Fibroblast of lung (primary cell): ENCODE data around the gene PRSS1. TPM values are rescaled to one million over a fixed set of nuclear protein-coding genes. Genes with fewer than 3 reads are reported as not detected.
A peak's percentile ranks its signal among the peaks of the same experiment; 100 is the strongest.

Source experiments
- DNase-seq, 2 donors: peaks; one replicate each; pipeline versions ENCODE4 v3.0.0 to v3.0.0-alpha.2; 2010; ENCODE audit warnings: low read depth in 2 of 2
- H2AFZ ChIP-seq: 2 replicates; pipeline ENCODE4 v1.5.1; 2012; ENCODE audit warnings: low read length, control low read depth, inconsistent platforms
- H3K27ac ChIP-seq: 2 replicates; pipeline ENCODE4 v1.5.1; 2011; ENCODE audit warnings: low read length, control low read depth; ENCODE audit not compliant: insufficient read depth
- H3K27me3 ChIP-seq: 2 replicates; pipeline ENCODE4 v1.5.1; 2011; ENCODE audit warnings: mild to moderate bottlenecking, low read length; ENCODE audit not compliant: control insufficient read depth, insufficient read depth
- H3K36me3 ChIP-seq: 2 replicates; pipeline ENCODE4 v1.5.1; 2011; ENCODE audit warnings: low read length; ENCODE audit not compliant: control insufficient read depth, insufficient read depth
- H3K4me1 ChIP-seq: 2 replicates; pipeline ENCODE4 v1.5.1; 2011; ENCODE audit warnings: low read length; ENCODE audit not compliant: control insufficient read depth, insufficient read depth; ENCODE audit errors: extremely low read depth
- H3K4me2 ChIP-seq: 2 replicates; pipeline ENCODE4 v1.5.1; 2011; ENCODE audit warnings: low read length, control low read depth; ENCODE audit not compliant: insufficient read depth; ENCODE audit errors: extremely low read depth
- H3K4me3 ChIP-seq, 4 experiments: fragments of 200-600 bp in 1 of 4; sonication (generic) in 1 of 4; replicated peaks in 1 of 4; 2 replicates each; pipeline ENCODE4 v1.5.1; 2011 to 2016; ENCODE audit warnings: low read length in 4 of 4, low read depth in 3 of 4, mild to moderate bottlenecking in 3 of 4, control low read depth in 2 of 4, inconsistent platforms in 1 of 4, mixed read lengths in 1 of 4; ENCODE audit not compliant: insufficient read depth in 1 of 4; ENCODE audit errors: control extremely low read depth in 1 of 4
- H3K79me2 ChIP-seq: 2 replicates; pipeline ENCODE4 v1.5.1; 2012; ENCODE audit warnings: mild to moderate bottlenecking, low read length, inconsistent platforms; ENCODE audit not compliant: control insufficient read depth, insufficient read depth
- H3K9ac ChIP-seq: 2 replicates; pipeline ENCODE4 v1.5.1; 2011; ENCODE audit warnings: mild to moderate bottlenecking, low read length, control low read depth; ENCODE audit not compliant: insufficient read depth
- H3K9me3 ChIP-seq: 2 replicates; pipeline ENCODE4 v1.5.1; 2012; ENCODE audit warnings: low read depth, low read length; ENCODE audit not compliant: control insufficient read depth, insufficient read depth
- H4K20me1 ChIP-seq: 2 replicates; pipeline ENCODE4 v1.5.1; 2011; ENCODE audit warnings: low read length; ENCODE audit not compliant: control insufficient read depth, insufficient read depth; ENCODE audit errors: extremely low read depth
- CTCF ChIP-seq, 2 donors: IDR thresholded peaks in 1 of 2; conservative IDR thresholded peaks in 1 of 2; 1 replicate in 1 of 2; 2 replicates in 1 of 2; pipeline ENCODE4 v1.5.1; 2011 to 2012; ENCODE audit warnings: low read length in 2 of 2, control low read depth in 1 of 2, inconsistent platforms in 1 of 2, low read depth in 1 of 2, mild to moderate bottlenecking in 1 of 2
- EZH2 ChIP-seq: IDR thresholded peaks from 2 replicates; pipeline ENCODE4 v1.5.1; 2012; ENCODE audit warnings: low read length, control low read depth, mild to moderate bottlenecking; ENCODE audit errors: missing control alignments
- polyA plus RNA-seq, 2 donors: library from polyadenylated mRNA; depleted of rRNA in 1 of 2; stranded (reverse) in 1 of 2; unstranded in 1 of 2; fragments of >200 nt; gene quantifications; 2 replicates each; pipeline ENCODE4 v1.2.1, GENCODE V29; 2011 to 2012; ENCODE audit warnings: missing spikeins in 1 of 2
- total RNA-seq: library from RNA; depleted of rRNA; stranded (reverse); fragments of >200 nt; gene quantifications from 2 replicates; pipeline ENCODE4 v1.2.1, GENCODE V29; 2014

PRSS1 gene
- total and polyA plus RNA-seq, 2 donors (not counting 1 experiment from before 2014, with no cell fraction given), result not detected

- TF ChIP-seq EZH2, result no peak
- no peaks in the 10 kb centered on the region for H3K4me1 ChIP-seq
- H3K27ac ChIP-seq, result no peak overlapping the region
- DNase-seq, result peak in 1 of 2 donors; percentile 15
- H2AFZ ChIP-seq, result no peak overlapping the region
- H3K9me3 ChIP-seq, result no peaks in the 10 kb centered on the region
- no peak overlapping the region for H3K4me2 ChIP-seq
- no peaks in the 10 kb centered on the region for H3K79me2 ChIP-seq
- H3K4me3 ChIP-seq, result no peak overlapping the region
- no peaks in the 10 kb centered on the region for H4K20me1 ChIP-seq
- H3K9ac ChIP-seq, result no peak overlapping the region
- peaks cover 47% of the 10 kb centered on the region for H3K27me3 ChIP-seq
- H3K36me3 ChIP-seq, result no peaks in the 10 kb centered on the region
Observed at GRCh38 chr7:142795339-142795863, 46.1 kb downstream of the PRSS1 start.

GRCh38 chr7:142796001-142796500, 46.8 kb downstream of the PRSS1 start:
- Histone ChIP-seq H3K9me3 (no peaks in the 10 kb centered on the region), H4K20me1 (no peaks in the 10 kb centered on the region), H3K4me3 (peak overlapping the region in 1 of 4 experiments; percentile 53), H3K27me3 (peaks cover 47% of the 10 kb centered on the region), H3K9ac (no peak overlapping the region), H3K27ac (no peak overlapping the region), H2AFZ (no peak overlapping the region), H3K4me1 (no peaks in the 10 kb centered on the region), H3K36me3 (no peaks in the 10 kb centered on the region), H3K4me2 (no peak overlapping the region), H3K79me2 (no peaks in the 10 kb centered on the region)
- no peak for TF ChIP-seq CTCF (conservative IDR thresholded peaks at IDR 0.05 in 1 of 2, IDR thresholded peaks at IDR 0.05 in 1 of 2; ENCODE audit: low read depth in 1 of 2, low read length in 2 of 2)
- peak; percentile 56 for TF ChIP-seq EZH2
- no peak for DNase-seq

- H3K36me3 ChIP-seq, result no peaks in the 10 kb centered on the region
- DNase-seq, result peak in 1 of 2 donors; percentile 17
- H3K79me2 ChIP-seq, result no peaks in the 10 kb centered on the region
- H3K4me2 ChIP-seq, result peak overlapping the region; percentile 8
- no peaks in the 10 kb centered on the region for H4K20me1 ChIP-seq
- TF ChIP-seq EZH2, result no peak
- TF ChIP-seq CTCF (conservative IDR thresholded peaks at IDR 0.05 in 1 of 2, IDR thresholded peaks at IDR 0.05 in 1 of 2; ENCODE audit: low read depth in 1 of 2, low read length in 2 of 2), result no peak
- H2AFZ ChIP-seq, result no peak overlapping the region
- no peak overlapping the region for H3K27ac ChIP-seq
- H3K4me1 ChIP-seq, result no peaks in the 10 kb centered on the region
- no peak overlapping the region for H3K9ac ChIP-seq
- H3K4me3 ChIP-seq, result peak overlapping the region in 2 of 4 experiments; percentile 17 to 53
- peaks cover 47% of the 10 kb centered on the region for H3K27me3 ChIP-seq
- H3K9me3 ChIP-seq, result no peaks in the 10 kb centered on the region
Observed at GRCh38 chr7:142796501-142797390, 47.5 kb downstream of the PRSS1 start.
